ENCODE measurements around the gene PER1.
"Not testable (repeated sequence)": the region's sequence is repeated elsewhere in the genome, so short reads cannot be mapped to it uniquely, and the experiment has no call there.

Gene PER1

GRCh38 chr17:8152112-8152775 is at the start of gene PER1:
Gene PER1, minus strand, starts transcription at chr17:8152404. Its CDS starts 1,698 bp downstream, at chr17:8150706.
- DNase-seq (ENCODE audit: low read depth, low spot score): peak; percentile 80

- DNase-seq (ENCODE audit: low read depth, low spot score): peak; percentile 72
Measured at GRCh38 chr17:8192070-8192815, 40.0 kb upstream of the PER1 start.

GRCh38 chr17:8190506-8190905 is 38.3 kb upstream of the PER1 start:
- no peak for DNase-seq (ENCODE audit: low read depth, low spot score)

GRCh38 chr17:8189711-8190477 is 37.7 kb upstream of the PER1 start, which contains the start of gene BORCS6:
Gene BORCS6, minus strand, starts transcription at chr17:8190180. Its CDS starts 40 bp downstream, at chr17:8190140.
- peak; percentile 87 for DNase-seq (ENCODE audit: low read depth, low spot score)

GRCh38 chr17:8189041-8189710 is 37.0 kb upstream of the PER1 start:
- no peak for DNase-seq (ENCODE audit: low read depth, low spot score)

- no peak for DNase-seq (ENCODE audit: low read depth, low spot score)
Measured at GRCh38 chr17:8188263-8188839, 36.1 kb upstream of the PER1 start.

- DNase-seq (ENCODE audit: low read depth, low spot score): peak; percentile 96
Measured at GRCh38 chr17:8187517-8188262, 35.5 kb upstream of the PER1 start.

GRCh38 chr17:8186787-8187516 is 34.7 kb upstream of the PER1 start:
- DNase-seq (ENCODE audit: low read depth, low spot score): peak; percentile 90

- DNase-seq (ENCODE audit: low read depth, low spot score): no peak
Measured at GRCh38 chr17:8186446-8186786, 34.2 kb upstream of the PER1 start.

- no peak for DNase-seq (ENCODE audit: low read depth, low spot score)
Measured at GRCh38 chr17:8185582-8186445, 33.6 kb upstream of the PER1 start.

GRCh38 chr17:8176998-8177731 is 25.0 kb upstream of the PER1 start:
- DNase-seq (ENCODE audit: low read depth, low spot score): no peak

- no peak for DNase-seq (ENCODE audit: low read depth, low spot score)
Measured at GRCh38 chr17:8176197-8176940, 24.2 kb upstream of the PER1 start, which contains the start of gene TMEM107. Gene TMEM107, minus strand, starts transcription at chr17:8176380. Its CDS starts 94 bp downstream, at chr17:8176286.

- DNase-seq (ENCODE audit: low read depth, low spot score): no peak
Measured at GRCh38 chr17:8175795-8176196, 23.6 kb upstream of the PER1 start.

GRCh38 chr17:8173871-8174322 is 21.7 kb upstream of the PER1 start:
- DNase-seq (ENCODE audit: low read depth, low spot score): no peak

- DNase-seq (ENCODE audit: low read depth, low spot score): peak; percentile 93
Measured at GRCh38 chr17:8173056-8173870, 21.1 kb upstream of the PER1 start.

- not testable (repeated sequence) for DNase-seq (ENCODE audit: low read depth, low spot score)
Measured at GRCh38 chr17:8170186-8170585, 18.0 kb upstream of the PER1 start.

- no peak for DNase-seq (ENCODE audit: low read depth, low spot score)
Measured at GRCh38 chr17:8167526-8167925, 15.3 kb upstream of the PER1 start.

All from brain pericyte (primary cell).